Keratinocyte (primary cell): ENCODE measurements around the gene HCN2.

Experiments
- CTCF ChIP-seq, 3 experiments: IDR thresholded peaks in 1 of 3; conservative IDR thresholded peaks in 1 of 3; optimal IDR thresholded peaks in 1 of 3; 2 replicates in 2 of 3; 3 replicates in 1 of 3; pipeline versions ENCODE3 to v1.5.1; 2011; ENCODE audit warnings: low read length in 3 of 3, mild to moderate bottlenecking in 3 of 3, moderate library complexity in 2 of 3, control low read depth in 1 of 3, inconsistent platforms in 1 of 3; ENCODE audit not compliant: insufficient read depth in 2 of 3; ENCODE audit errors: extremely low read depth in 1 of 3
- EZH2 ChIP-seq: IDR thresholded peaks from one replicate; pipeline ENCODE4 v1.6.1; 2012; ENCODE audit warnings: inconsistent platforms, mild to moderate bottlenecking, low read length, moderate library complexity

GRCh38 chr19:583968-584239, 5.8 kb upstream of the HCN2 start:
- no peak for TF ChIP-seq CTCF (optimal IDR thresholded peaks at IDR 0.05 in 1 of 3, IDR thresholded peaks at IDR 0.05 in 1 of 3, conservative IDR thresholded peaks at IDR 0.05 in 1 of 3; ENCODE audit: extremely low read depth in 1 of 3, insufficient read depth in 2 of 3, low read length in 3 of 3)
- TF ChIP-seq EZH2, result no peak
